PFSK-1 (cell line): ENCODE measurements around the gene ARHGAP12.

Experiments used
- POLR2AphosphoS5 ChIP-seq: IDR thresholded peaks from 2 replicates; pipeline ENCODE4 v1.6.1; 2012; ENCODE audit warnings: low read depth, mild to moderate bottlenecking, control low read depth, low read length, moderate library complexity
- TAF1 ChIP-seq: IDR thresholded peaks from 2 replicates; pipeline ENCODE4 v1.6.1; 2012; ENCODE audit warnings: low read length, control low read depth, borderline replicate concordance; ENCODE audit not compliant: insufficient read depth

GRCh38 chr10:31773749-31774298, 154.8 kb downstream of the ARHGAP12 start:
- TF ChIP-seq TAF1 (no peak), POLR2AphosphoS5 (no peak)
